ENCODE results near the gene SV2A.

- TF ChIP-seq, protein P1, sequence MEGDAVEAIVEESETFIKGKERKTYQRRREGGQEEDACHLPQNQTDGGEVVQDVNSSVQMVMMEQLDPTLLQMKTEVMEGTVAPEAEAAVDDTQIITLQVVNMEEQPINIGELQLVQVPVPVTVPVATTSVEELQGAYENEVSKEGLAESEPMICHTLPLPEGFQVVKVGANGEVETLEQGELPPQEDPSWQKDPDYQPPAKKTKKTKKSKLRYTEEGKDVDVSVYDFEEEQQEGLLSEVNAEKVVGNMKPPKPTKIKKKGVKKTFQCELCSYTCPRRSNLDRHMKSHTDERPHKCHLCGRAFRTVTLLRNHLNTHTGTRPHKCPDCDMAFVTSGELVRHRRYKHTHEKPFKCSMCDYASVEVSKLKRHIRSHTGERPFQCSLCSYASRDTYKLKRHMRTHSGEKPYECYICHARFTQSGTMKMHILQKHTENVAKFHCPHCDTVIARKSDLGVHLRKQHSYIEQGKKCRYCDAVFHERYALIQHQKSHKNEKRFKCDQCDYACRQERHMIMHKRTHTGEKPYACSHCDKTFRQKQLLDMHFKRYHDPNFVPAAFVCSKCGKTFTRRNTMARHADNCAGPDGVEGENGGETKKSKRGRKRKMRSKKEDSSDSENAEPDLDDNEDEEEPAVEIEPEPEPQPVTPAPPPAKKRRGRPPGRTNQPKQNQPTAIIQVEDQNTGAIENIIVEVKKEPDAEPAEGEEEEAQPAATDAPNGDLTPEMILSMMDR (conservative IDR thresholded peaks at IDR 0.05; ENCODE audit: low read depth, low read length) = no peak
- TF ChIP-seq EZH2phosphoT487 (IDR thresholded peaks at IDR 0.05; ENCODE audit: borderline replicate concordance, low read length) (no peak), EZH2 (IDR thresholded peaks at IDR 0.05; ENCODE audit: low read length, unreplicated experiment) (no peak)
Observed at GRCh38 chr1:149928401-149928724, 10.7 kb upstream of the SV2A start.
